Retina (tissue), 1 donor: ENCODE results near the gene RPL21.
"Not testable (repeated sequence)": the region's sequence is repeated elsewhere in the genome, so short reads cannot be mapped to it uniquely, and the experiment has no call there.

Experiments
- DNase-seq: peaks from one replicate; pipeline ENCODE4 v3.0.0-alpha.2; 2016

Gene RPL21

DNA sequence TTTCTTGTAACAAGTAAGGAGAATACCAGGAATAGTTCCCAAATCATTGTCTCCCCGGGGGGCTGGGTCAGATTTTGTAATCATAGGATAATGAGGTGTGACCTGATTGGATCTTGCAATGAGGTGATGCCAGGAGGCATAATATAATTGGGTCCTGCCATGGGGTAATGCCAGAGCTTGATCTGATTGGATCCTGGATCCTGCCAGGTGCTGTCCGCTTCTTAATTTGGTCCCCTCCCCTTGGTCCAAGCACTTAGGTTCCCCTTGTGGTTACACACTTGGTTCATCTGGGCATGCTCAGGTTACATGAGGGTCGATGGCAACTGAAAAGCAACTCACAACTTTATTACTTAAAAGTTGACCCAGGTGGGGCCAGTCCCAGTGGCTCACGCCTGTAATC lies 39.4 kb downstream of the RPL21 start:
- DNase-seq: no peak

- DNase-seq: not testable (repeated sequence)
Measured at GRCh38 chr13:27291967-27292366, 40.6 kb downstream of the RPL21 start.

DNA sequence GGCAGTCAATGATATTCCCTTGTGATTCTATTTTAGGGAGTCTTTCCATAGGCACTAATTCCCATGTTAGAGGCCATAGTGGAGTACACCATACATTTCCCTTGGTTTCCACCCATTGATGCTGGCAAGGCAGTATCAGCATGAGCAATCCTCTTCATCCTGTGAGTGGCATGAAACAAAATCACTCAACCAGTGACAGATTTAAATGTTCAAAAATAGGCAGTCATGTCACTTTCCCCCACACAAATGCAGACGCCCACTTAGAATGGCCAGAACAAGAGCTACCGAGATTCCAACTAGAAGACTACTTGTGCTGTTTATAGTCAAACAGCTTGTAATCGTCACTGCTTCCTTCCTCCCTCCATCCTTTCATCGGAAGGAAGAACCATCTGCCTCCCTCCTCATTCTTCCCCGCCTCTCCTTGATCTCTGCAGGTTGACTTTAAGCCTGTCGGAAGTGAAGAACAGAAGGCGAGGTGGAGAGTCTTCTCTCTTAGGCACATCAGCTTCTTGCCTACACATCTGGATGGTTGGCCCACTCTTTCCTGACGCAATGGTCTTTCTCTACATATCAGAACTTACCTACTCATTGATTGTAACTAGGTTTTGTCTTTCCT lies 41.8 kb downstream of the RPL21 start:
- DNase-seq: no peak

DNA sequence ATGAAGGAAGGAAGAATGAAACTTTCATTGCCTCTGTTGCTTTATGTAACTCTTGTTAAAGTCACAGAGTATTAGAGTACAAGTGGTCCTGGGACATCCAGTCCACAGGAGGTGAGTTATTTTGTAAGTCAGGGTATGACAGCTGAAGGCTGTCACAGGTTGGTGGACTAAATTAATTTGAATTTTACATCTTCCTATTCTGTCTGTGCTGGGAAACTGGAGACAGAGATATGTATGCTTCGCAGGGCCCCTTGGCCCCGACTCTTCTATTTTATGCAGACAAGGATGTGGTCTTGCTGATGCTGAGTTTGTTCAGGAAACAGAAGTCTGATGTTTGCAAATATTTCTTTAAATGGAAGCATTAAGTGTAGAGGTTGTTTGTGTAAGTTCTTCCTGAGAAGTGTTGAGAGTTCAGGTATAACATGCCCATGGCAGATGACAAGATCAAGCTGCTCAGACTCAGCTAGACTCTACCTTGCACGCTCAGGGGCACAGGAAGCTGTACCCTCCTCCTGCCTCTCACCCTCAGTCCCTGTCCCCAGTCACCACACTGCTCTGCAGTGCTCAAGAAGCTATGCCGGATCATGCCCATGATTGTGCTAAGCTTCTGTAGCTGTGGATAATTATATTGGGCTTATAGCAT lies 42.6 kb downstream of the RPL21 start:
- no peak for DNase-seq

GRCh38 chr13:27295096-27295495 lies 43.7 kb downstream of the RPL21 start:
- DNase-seq: no peak

- no peak for DNase-seq
Measured at GRCh38 chr13:27295660-27296059, 44.3 kb downstream of the RPL21 start.

DNA sequence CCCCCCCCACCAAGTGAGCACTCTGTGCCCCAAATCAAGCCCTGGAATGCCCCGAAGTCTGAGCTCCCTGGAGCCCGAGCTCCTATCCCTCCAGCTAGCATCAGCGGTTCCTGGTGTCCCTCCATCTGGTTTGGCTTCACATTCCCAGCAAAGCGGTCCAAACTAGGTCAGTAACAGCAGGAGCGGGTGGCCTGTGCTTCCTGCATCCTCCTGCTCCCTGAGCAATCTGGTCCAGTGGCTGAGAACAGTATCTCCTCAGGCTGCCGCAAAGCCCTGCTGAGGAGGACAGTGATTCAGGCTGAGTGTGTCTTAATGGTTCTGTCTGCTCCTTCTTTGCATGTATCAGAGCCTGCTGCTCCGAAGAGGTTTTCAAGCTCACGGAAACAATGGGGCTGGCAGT lies 45.1 kb downstream of the RPL21 start:
- DNase-seq: peak; percentile 62

GRCh38 chr13:27298849-27299248 lies 47.5 kb downstream of the RPL21 start:
- no peak for DNase-seq

- not testable (repeated sequence) for DNase-seq
Measured at GRCh38 chr13:27300406-27300805, 49.0 kb downstream of the RPL21 start.

DNA sequence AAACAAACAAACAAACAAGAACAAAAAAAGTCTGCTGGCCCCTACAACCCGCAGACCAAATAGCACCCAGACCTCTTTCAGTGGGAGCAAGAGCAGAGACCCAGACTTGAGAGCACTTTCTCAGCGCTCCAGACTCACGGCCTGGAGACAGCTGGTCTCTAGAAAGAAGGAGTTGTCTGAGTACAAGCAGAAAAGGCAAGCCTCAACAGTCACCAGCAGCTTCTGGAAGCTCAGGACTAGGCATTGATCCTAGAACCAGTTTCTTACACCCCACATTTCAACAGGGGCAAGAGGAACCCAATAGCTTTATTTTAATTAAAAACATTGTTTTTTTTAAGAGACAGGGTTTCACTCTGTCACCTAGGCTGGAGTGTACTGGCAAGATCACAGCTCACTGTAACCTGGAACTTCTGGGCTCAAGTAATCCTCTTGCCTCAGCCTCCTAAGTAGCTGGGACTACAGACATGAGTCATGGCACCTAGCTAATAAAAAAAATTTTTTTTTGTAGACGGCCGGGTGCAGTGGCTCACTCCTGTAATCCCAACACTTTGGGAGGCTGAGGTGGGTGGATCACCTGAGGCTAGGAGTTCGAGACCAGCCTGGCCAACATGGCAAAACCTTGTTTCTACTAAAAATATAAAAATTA lies 49.7 kb downstream of the RPL21 start:
- DNase-seq: no peak

- DNase-seq: no peak
Measured at GRCh38 chr13:27302643-27303262, 51.4 kb downstream of the RPL21 start.

GRCh38 chr13:27304099-27304498 lies 52.7 kb downstream of the RPL21 start:
- DNase-seq: no peak

DNA sequence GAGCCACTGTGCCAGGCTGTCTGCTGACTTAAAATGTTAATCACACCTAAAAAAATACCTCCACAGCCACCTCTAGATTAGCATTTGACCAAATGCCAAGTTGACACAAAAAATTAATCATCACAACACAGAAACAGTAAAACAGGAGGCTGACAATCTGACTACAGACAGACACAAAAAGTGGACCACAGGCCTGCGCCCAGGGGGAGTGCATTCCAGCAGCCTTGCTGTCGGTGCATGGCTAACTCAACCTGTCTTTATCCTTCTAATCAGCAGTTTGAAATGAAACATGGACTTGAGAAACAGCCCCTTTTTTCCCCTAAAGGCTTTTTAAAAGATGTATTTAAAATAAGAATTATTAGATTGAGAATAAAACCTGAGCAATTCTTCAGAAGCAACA lies 53.3 kb downstream of the RPL21 start:
- no peak for DNase-seq
